Left ventricle myocardium inferior (tissue), 1 donor: ENCODE measurements around the gene PLXDC2. TPM values are rescaled to one million over a fixed set of nuclear protein-coding genes. Genes with fewer than 3 reads are reported as not detected.

Experiments used
- DNase-seq: peaks from one replicate; pipeline ENCODE4 v3.0.0-alpha.2; 2020
- H3K27ac ChIP-seq: fragments of 200-600 bp; replicated peaks from 2 replicates; pipeline ENCODE4 v1.8.0; 2021
- H3K27me3 ChIP-seq: fragments of 200-600 bp; 2 replicates; pipeline ENCODE4 v1.8.0; 2021; ENCODE audit warnings: low read depth
- H3K36me3 ChIP-seq: fragments of 200-600 bp; 2 replicates; pipeline ENCODE4 v1.8.0; 2021
- H3K4me1 ChIP-seq: fragments of 200-600 bp; 2 replicates; pipeline ENCODE4 v1.8.0; 2021
- H3K4me3 ChIP-seq: fragments of 200-600 bp; 2 replicates; pipeline ENCODE4 v1.8.0; 2021; ENCODE audit warnings: mild to moderate bottlenecking, moderate library complexity
- H3K9me3 ChIP-seq: fragments of 200-600 bp; replicated peaks from 2 replicates; pipeline ENCODE4 v1.8.0; 2021
- intact Hi-C: fragments of 100-400 bp; cut with micrococcal nuclease; formaldehyde crosslinking; loops from one replicate; pipeline ENCODE4 v1.11.0; 2022
- total RNA-seq: library from RNA; stranded (reverse); fragmentation: NEBNext Ultra II Directional; extraction: Animal tissue kit (Norgen Biotek cat#: 25700); gene quantifications from one replicate; pipeline ENCODE4 v1.2.1, GENCODE V29; 2021
- TF ChIP-seq, protein P1 (sequence below): fragments of 200-600 bp; IDR thresholded peaks from 2 replicates; pipeline ENCODE4 v1.8.0; 2021; ENCODE audit warnings: antibody characterized with exemption, mild to moderate bottlenecking, borderline replicate concordance
- donor health status: DM: no; HTN: yes; CAD: no; lungs with severe emphysema.

The PLXDC2 gene
- total RNA-seq, 1 donor from 2014 or later: 16.6 TPM

- no peak for DNase-seq
- Histone ChIP-seq H3K27me3 (no peaks in the 10 kb centered on the region), H3K9me3 (no peaks in the 10 kb centered on the region), H3K36me3 (no peaks in the 10 kb centered on the region), H3K4me1 (peaks cover 11% of the 10 kb centered on the region), H3K27ac (no peak overlapping the region), H3K4me3 (no peak overlapping the region)
- TF ChIP-seq, protein P1, sequence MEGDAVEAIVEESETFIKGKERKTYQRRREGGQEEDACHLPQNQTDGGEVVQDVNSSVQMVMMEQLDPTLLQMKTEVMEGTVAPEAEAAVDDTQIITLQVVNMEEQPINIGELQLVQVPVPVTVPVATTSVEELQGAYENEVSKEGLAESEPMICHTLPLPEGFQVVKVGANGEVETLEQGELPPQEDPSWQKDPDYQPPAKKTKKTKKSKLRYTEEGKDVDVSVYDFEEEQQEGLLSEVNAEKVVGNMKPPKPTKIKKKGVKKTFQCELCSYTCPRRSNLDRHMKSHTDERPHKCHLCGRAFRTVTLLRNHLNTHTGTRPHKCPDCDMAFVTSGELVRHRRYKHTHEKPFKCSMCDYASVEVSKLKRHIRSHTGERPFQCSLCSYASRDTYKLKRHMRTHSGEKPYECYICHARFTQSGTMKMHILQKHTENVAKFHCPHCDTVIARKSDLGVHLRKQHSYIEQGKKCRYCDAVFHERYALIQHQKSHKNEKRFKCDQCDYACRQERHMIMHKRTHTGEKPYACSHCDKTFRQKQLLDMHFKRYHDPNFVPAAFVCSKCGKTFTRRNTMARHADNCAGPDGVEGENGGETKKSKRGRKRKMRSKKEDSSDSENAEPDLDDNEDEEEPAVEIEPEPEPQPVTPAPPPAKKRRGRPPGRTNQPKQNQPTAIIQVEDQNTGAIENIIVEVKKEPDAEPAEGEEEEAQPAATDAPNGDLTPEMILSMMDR: no peak
- intact Hi-C loops: no loop called here
These were observed 455.3 kb downstream of the PLXDC2 start for GRCh38 chr10:20271490-20271889.

- TF ChIP-seq, protein P1: no peak
- DNase-seq: no peak
These were observed 456.4 kb downstream of the PLXDC2 start for GRCh38 chr10:20272608-20273007.

DNA sequence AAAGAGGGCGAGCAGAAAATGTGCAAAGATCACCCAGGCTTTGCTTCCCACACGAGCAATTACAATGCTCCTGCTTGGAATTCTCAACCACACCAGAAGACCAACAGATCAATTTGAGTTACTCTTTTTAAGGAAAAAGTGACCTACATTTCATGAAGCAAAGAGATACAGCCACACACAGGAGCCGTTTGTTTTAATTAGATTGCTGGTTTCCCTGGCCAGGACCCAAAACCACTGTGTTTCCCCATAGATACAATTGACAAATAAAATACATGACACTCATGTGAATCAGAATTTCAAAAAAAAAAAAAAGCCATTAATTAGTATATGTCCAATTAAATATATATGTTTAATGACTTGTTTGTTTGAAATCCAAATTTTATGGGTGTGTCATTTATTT is 458.3 kb downstream of the PLXDC2 start:
- peaks cover under 1% of the 10 kb centered on the region for H3K36me3 ChIP-seq
- no peak overlapping the region for H3K4me3 ChIP-seq
- TF ChIP-seq, protein P1: no peak
- no peaks in the 10 kb centered on the region for H3K9me3 ChIP-seq
- intact Hi-C loops: no loop called here
- no peak for DNase-seq
- H3K27ac ChIP-seq: no peak overlapping the region
- no peaks in the 10 kb centered on the region for H3K27me3 ChIP-seq
- no peaks in the 10 kb centered on the region for H3K4me1 ChIP-seq

More at GRCh38 chr10:20272608-20273007, 456.4 kb downstream of the PLXDC2 start:
- intact Hi-C loops: no loop called here
- Histone ChIP-seq H3K4me1 (peaks cover 5% of the 10 kb centered on the region), H3K27ac (no peak overlapping the region), H3K9me3 (no peaks in the 10 kb centered on the region), H3K4me3 (no peak overlapping the region), H3K27me3 (no peaks in the 10 kb centered on the region), H3K36me3 (no peaks in the 10 kb centered on the region)

DNA sequence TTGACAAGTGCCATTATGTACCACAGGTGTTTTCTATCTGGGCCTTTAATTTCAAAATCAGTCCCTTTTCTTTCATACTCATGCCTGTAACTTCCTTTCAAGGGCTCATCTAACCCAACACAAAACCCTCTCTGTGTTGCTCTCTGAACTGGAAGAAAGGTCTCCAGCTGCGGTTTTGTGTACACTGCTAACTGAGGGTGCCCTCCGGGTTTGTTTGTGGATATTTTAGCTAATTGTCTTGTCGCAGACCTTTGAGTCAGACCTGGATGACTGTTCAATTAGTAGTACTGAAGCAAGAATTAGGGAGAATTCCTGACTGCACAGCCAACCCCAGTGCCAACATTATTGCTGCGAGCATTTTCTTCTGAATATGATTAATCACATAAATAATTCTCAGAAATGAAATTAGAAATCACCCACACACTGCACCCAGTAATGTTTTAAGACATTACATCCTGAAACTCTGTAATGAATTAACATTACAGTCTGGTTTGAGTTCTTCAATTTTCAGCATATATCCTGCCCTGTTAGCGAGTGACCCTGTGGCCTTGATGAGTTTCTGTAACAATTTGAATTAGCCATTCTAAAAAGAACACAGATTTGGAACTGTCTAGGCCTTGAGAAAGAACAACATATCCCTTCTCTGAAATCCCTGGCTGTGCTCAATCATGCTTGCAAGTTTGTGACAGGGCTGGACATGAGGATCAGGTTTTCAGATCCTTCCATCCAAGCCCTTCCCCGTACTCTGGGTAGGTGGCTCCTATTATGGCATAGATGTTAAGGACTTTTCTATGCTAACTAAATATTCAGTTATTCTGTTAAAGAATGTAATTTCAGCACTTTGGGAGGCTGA is 460.1 kb downstream of the PLXDC2 start:
- Histone ChIP-seq H3K27me3 (no peaks in the 10 kb centered on the region), H3K9me3 (no peaks in the 10 kb centered on the region), H3K4me3 (no peak overlapping the region), H3K4me1 (no peaks in the 10 kb centered on the region), H3K27ac (no peak overlapping the region), H3K36me3 (peaks cover 19% of the 10 kb centered on the region)
- TF ChIP-seq, protein P1: no peak
- no peak for DNase-seq
- intact Hi-C loops: no loop called here

DNA sequence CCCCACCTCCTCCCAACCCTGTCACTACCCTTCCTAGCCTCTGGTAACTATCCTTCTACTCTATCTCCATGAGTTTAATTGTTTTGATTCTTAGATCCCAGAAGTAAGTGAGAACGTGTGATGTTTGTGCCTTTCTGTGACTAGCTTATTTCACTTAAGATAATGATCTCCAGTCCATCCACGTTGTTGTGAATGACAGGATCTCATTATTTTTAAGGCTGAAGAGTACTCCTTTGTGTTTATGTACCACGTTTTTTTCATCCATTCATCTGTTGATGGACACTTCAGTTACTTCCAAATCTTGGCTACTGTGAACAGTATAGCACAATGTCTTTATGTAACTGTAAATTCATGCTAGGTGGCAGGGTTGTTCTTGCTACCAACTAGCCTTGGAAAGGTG is 461.6 kb downstream of the PLXDC2 start:
- no peak for DNase-seq
- Histone ChIP-seq H3K4me1 (no peaks in the 10 kb centered on the region), H3K4me3 (no peak overlapping the region), H3K36me3 (peaks cover 21% of the 10 kb centered on the region), H3K27ac (no peak overlapping the region), H3K9me3 (no peaks in the 10 kb centered on the region), H3K27me3 (no peaks in the 10 kb centered on the region)
- intact Hi-C loops: no loop called here
- TF ChIP-seq, protein P1: no peak
